ENCODE data around the gene WWC1. TPM values are rescaled to one million over a fixed set of nuclear protein-coding genes. Genes with fewer than 3 reads are reported as not detected.

WWC1 gene
- total RNA-seq, 1 donor from 2014 or later: 13.7 TPM

DNA sequence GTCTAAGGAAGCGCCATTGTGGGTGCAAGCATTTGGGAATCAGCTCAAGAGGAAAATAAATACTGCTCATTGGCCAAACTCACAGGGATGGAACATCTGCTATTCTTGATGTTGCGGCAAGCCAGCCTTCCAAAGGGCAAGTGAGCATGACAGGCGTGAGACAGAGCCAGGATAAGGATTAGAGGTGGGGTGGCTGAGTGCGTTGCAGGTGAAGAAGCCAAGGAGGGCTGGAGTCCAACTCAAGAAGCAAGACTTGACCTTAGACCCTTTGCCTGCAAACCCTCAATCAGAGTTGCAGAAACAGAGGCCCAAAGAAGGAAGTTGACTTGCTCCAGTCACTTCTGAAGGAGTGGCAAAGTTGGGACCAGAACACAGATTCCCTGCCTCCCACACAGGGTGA lies 79.4 kb downstream of the WWC1 start:
- Mint-ChIP-seq H3K27ac (ENCODE audit: unreplicated experiment) (no peak overlapping the region), H3K27me3 (ENCODE audit: low read depth) (no peaks in the 10 kb centered on the region), H3K9me3 (no peaks in the 10 kb centered on the region), H3K4me3 (no peak overlapping the region), H3K4me1 (peaks cover 7% of the 10 kb centered on the region), H3K36me3 (ENCODE audit: low read depth) (no peaks in the 10 kb centered on the region)
- TF ChIP-seq, protein P1, sequence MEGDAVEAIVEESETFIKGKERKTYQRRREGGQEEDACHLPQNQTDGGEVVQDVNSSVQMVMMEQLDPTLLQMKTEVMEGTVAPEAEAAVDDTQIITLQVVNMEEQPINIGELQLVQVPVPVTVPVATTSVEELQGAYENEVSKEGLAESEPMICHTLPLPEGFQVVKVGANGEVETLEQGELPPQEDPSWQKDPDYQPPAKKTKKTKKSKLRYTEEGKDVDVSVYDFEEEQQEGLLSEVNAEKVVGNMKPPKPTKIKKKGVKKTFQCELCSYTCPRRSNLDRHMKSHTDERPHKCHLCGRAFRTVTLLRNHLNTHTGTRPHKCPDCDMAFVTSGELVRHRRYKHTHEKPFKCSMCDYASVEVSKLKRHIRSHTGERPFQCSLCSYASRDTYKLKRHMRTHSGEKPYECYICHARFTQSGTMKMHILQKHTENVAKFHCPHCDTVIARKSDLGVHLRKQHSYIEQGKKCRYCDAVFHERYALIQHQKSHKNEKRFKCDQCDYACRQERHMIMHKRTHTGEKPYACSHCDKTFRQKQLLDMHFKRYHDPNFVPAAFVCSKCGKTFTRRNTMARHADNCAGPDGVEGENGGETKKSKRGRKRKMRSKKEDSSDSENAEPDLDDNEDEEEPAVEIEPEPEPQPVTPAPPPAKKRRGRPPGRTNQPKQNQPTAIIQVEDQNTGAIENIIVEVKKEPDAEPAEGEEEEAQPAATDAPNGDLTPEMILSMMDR (conservative IDR thresholded peaks at IDR 0.05): no peak
- DNase-seq (ENCODE audit: low read depth, low spot score): no peak

DNA sequence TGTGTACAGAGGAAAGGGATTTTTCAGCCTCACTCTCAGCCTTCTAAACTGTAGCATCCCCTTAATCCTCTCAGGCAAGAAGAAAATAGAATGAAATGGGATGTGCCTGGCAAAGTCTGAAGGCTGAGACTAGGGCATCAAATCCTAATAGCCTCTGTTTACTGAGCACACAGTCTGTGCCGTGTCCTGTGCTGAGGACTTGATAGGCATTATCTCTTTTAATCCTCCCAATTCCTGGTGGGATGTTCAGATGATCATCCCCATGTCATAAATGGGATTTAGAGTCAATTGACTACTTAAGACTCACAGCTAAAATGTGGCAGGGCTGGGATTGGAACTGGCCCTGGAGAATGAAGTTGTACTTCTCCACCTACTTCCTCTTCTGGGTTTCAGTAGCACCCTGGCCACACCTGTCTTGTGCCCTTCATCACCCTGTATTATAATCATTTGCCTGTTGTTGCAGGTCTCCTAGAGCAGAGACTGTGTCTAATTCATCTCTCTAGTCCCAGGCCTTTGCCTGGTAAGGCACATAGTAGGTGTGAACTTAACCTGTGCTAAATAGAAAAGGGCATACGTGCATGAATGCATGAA lies 81.0 kb downstream of the WWC1 start:
- TF ChIP-seq, protein P1 (conservative IDR thresholded peaks at IDR 0.05): no peak
- no peak overlapping the region for H3K27ac Mint-ChIP-seq (ENCODE audit: unreplicated experiment)
- H3K4me3 Mint-ChIP-seq: no peak overlapping the region
- no peaks in the 10 kb centered on the region for H3K27me3 Mint-ChIP-seq (ENCODE audit: low read depth)
- no peaks in the 10 kb centered on the region for H3K9me3 Mint-ChIP-seq
- no peaks in the 10 kb centered on the region for H3K36me3 Mint-ChIP-seq (ENCODE audit: low read depth)
- H3K4me1 Mint-ChIP-seq: no peaks in the 10 kb centered on the region
- no peak for DNase-seq (ENCODE audit: low read depth, low spot score)

DNA sequence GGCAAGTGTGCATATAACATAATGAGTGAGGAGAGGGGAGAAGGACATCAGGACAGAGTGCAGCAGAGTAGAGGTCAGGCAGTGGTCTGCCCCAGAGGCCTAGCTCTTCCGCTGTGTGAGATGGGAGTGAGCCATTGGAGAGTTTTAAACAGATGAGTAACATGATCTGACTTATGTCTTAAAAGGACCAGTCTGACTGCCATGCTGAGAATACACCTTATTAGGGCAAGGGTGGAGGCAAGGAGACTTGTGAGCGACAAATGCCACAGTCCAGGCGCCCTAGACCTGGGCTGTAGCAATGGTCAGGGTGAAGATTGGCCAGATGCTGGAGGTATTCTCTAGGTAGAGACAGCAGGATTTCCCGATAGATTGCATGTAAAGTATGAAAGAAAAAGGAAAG lies 83.1 kb downstream of the WWC1 start:
- no peak for DNase-seq (ENCODE audit: low read depth, low spot score)
- Mint-ChIP-seq H3K4me1 (no peaks in the 10 kb centered on the region), H3K4me3 (no peak overlapping the region), H3K36me3 (ENCODE audit: low read depth) (no peaks in the 10 kb centered on the region), H3K9me3 (no peaks in the 10 kb centered on the region), H3K27me3 (ENCODE audit: low read depth) (no peaks in the 10 kb centered on the region), H3K27ac (ENCODE audit: unreplicated experiment) (no peak overlapping the region)
- TF ChIP-seq, protein P1 (conservative IDR thresholded peaks at IDR 0.05): no peak

DNA sequence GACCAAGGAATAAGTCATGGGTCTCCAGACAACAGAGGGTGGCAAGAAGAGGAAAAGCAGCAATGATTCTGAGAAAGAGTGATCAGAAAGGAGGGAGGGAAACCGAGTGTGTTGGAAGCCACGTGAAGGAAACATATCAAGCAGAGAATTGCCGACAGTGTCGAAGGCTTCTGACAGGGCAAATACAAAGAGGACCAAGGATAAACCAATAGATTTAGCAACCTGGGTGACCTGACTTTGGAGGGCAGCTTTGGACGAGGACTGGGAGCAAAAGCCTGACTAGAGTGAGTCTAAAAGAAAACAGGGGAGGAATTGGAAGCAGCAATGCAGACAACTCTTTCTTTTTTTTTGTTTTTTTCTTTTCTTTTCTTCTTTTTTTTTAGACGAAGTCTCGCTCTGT lies 83.8 kb downstream of the WWC1 start:
- Mint-ChIP-seq H3K36me3 (ENCODE audit: low read depth) (no peaks in the 10 kb centered on the region), H3K9me3 (no peaks in the 10 kb centered on the region), H3K27ac (ENCODE audit: unreplicated experiment) (no peak overlapping the region), H3K4me1 (no peaks in the 10 kb centered on the region), H3K27me3 (ENCODE audit: low read depth) (no peaks in the 10 kb centered on the region), H3K4me3 (no peak overlapping the region)
- TF ChIP-seq, protein P1 (conservative IDR thresholded peaks at IDR 0.05): no peak
- DNase-seq (ENCODE audit: low read depth, low spot score): no peak

DNA sequence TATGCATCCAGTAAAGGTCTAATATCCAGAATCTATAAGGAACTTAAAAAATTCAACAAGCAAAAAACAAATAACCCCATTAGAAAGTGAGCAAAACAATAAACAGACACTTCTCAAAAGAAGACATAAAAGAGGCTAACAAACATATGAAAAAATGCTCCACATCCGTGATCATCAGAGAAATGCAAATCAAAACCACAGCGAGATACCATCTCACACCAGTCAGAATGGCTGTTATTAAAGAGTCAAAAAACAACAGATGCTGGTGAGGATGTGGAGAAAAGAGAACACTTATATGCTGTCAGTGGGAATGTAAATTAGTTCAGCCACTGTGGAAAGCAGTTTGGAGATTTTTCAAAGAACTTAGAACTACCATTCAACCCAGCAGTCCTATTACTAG lies 86.1 kb downstream of the WWC1 start:
- Mint-ChIP-seq H3K27me3 (ENCODE audit: low read depth) (no peaks in the 10 kb centered on the region), H3K36me3 (ENCODE audit: low read depth) (no peaks in the 10 kb centered on the region), H3K27ac (ENCODE audit: unreplicated experiment) (no peak overlapping the region), H3K4me3 (no peak overlapping the region), H3K9me3 (no peaks in the 10 kb centered on the region), H3K4me1 (no peaks in the 10 kb centered on the region)
- TF ChIP-seq, protein P1 (conservative IDR thresholded peaks at IDR 0.05): no peak
- DNase-seq (ENCODE audit: low read depth, low spot score): no peak

All from neural crest cell (in vitro differentiated cells).